Heart left ventricle (tissue), 16 donors: Measurements from ENCODE around the gene RNASE4. TPM values are rescaled to one million over a fixed set of nuclear protein-coding genes. Genes with fewer than 3 reads are reported as not detected.
A peak's percentile ranks its signal among the peaks of the same experiment; 100 is the strongest.

Experiments used
- ATAC-seq, 4 donors: fragments of 200-7000 bp; cut with Tn5 transposase; one replicate each; pipeline ENCODE4 v1.9.1; 2020 to 2022; ENCODE audit warnings: moderate library complexity in 4 of 4, mild to moderate bottlenecking in 3 of 4, moderate number of reproducible peaks in 1 of 4
- DNase-seq, 5 donors: peaks; one replicate each; pipeline ENCODE4 v3.0.0-alpha.2; 2020
- H3K27ac ChIP-seq, 12 donors: fragments of 200-600 bp; sonication (generic) in 4 of 12; one replicate each; pipeline versions ENCODE4 v1.5.0 to v1.8.0; 2016 to 2022; ENCODE audit warnings: mild to moderate bottlenecking in 2 of 12
- H3K27me3 ChIP-seq, 9 donors: fragments of 200-600 bp; sonication (generic) in 2 of 9; one replicate each; pipeline versions ENCODE4 v1.5.1 to v1.8.0; 2016 to 2022; ENCODE audit warnings: mild to moderate bottlenecking in 3 of 9
- H3K36me3 ChIP-seq, 9 donors: fragments of 200-600 bp; sonication (generic) in 2 of 9; one replicate each; pipeline versions ENCODE4 v1.5.0 to v1.8.0; 2018 to 2022; ENCODE audit warnings: mild to moderate bottlenecking in 2 of 9
- H3K4me1 ChIP-seq, 12 donors: fragments of 200-600 bp; sonication (generic) in 4 of 12; one replicate each; pipeline versions ENCODE4 v1.5.0 to v1.8.0; 2016 to 2022; ENCODE audit warnings: mild to moderate bottlenecking in 3 of 12
- H3K4me3 ChIP-seq, 12 donors: fragments of 200-600 bp; sonication (generic) in 4 of 12; one replicate each; pipeline versions ENCODE4 v1.5.0 to v1.8.0; 2017 to 2022; ENCODE audit warnings: mild to moderate bottlenecking in 9 of 12, moderate library complexity in 4 of 12
- H3K9me3 ChIP-seq, 12 donors: fragments of 200-600 bp; sonication (generic) in 4 of 12; one replicate each; pipeline versions ENCODE4 v1.5.0 to v1.8.0; 2016 to 2022; ENCODE audit warnings: mild to moderate bottlenecking in 1 of 12
- CTCF ChIP-seq, 12 donors: fragments of 200-600 bp; sonication (generic) in 4 of 12; IDR thresholded peaks; one replicate each; pipeline versions ENCODE4 v1.5.0 to v1.8.0; 2018 to 2022; ENCODE audit warnings: antibody characterized with exemption in 12 of 12, mild to moderate bottlenecking in 5 of 12
- POLR2A ChIP-seq, 2 donors: fragments of 450-650 bp; IDR thresholded peaks; one replicate each; pipeline ENCODE4 v1.6.1; 2017; ENCODE audit warnings: antibody characterized with exemption in 2 of 2, mild to moderate bottlenecking in 2 of 2, moderate library complexity in 2 of 2
- WGBS, 4 donors: extraction: QIAGEN DNeasy Blood & Tissue Kit in 2 of 4; methylation state at CpG; one replicate each; pipeline versions ENCODE4 v1.1.5 to v1.1.7; 2013 to 2018; 5-methylcytosine and 5-hydroxymethylcytosine counted together
- intact Hi-C, 10 donors: fragments of 100-400 bp; cut with DNase I; formaldehyde crosslinking; loops; one replicate each; pipeline versions ENCODE4 v1.11.1 to v1.14.2; 2022
- polyA plus RNA-seq, 2 donors: library from polyadenylated mRNA; stranded (reverse); fragments of 200-250 nt; gene quantifications; one replicate each; pipeline ENCODE4 v1.2.3, GENCODE V29; 2013
- total RNA-seq, 9 donors: library from RNA; depleted of rRNA in 2 of 9; stranded (reverse); fragments of >200 nt in 2 of 9; fragmentation: NEBNext Ultra II Directional in 3 of 9; extraction: Animal tissue kit (Norgen Biotek cat#: 25700) in 3 of 9; gene quantifications; one replicate each; pipeline versions ENCODE4 v1.1.0 to v1.2.4, GENCODE V29; 2016 to 2023
- donor health status: ischemic (EF 13 %, LVEDD 7.1; RV severe dilation, severe dysfunction).
- donor health status: healthy with polysubstance abuse.
- donor health status: DM: no; HTN: yes; CAD: no.
- donor health status: DM: no; HTN: no; CAD: no.
- donor health status: ischemic (EF 25% LVEDD 6.9; RV normal size, moderate dysfunction).
- donor health status: ischemic (EF 25% LVEDD 5.7; RV mildly dilated, moderate dysfunction).
- donor health status: healthy.
- donor health status: DM: yes; HTN: yes; CAD: no.
- donor health status: ischemic (EF 35%, LVEDD 5.7; RV mildly dilated, moderate dysfunction).
- donor health status: nonischemic (EF 11% LVEDD 7.7; RV severe dilation, severe dysfunction).
- donor health status: DM: yes; HTN: yes; CAD: no.
- donor health status: PGD.
- donor health status: ischemic (EF 29% LVEDD 5.4; RV normal size, mild dysfunction).
- donor health status: nonischemic (EF 23%, LVEDD 6.1; RV moderate dilation, normal function).

Gene RNASE4
- total and polyA plus RNA-seq, 11 donors, result 4.7 to 22.2 (median 8.2) TPM

GRCh38 chr14:20714593-20715250 lies 30.4 kb downstream of the RNASE4 start:
- peak; percentile 78 to 92 (median 87) for ATAC-seq
- 53 to 69% (median 60%) methylated on average over 4 of the region's 4 CpGs for WGBS, 4 donors
- TF ChIP-seq POLR2A (IDR thresholded peaks at IDR 0.05) (no peak), CTCF (IDR thresholded peaks at IDR 0.05) (no peak)
- no peaks in the 10 kb centered on the region for H3K36me3 ChIP-seq
- H3K27ac ChIP-seq, result peak overlapping the region in 6 of 12 donors; percentile 28 to 91 (median 60)
- no peaks in the 10 kb centered on the region for H3K9me3 ChIP-seq
- no peak overlapping the region for H3K4me3 ChIP-seq
- H3K4me1 ChIP-seq, result peaks cover 0 to 11% (median 0%) of the 10 kb centered on the region in 12 donors
- DNase-seq, result peak; percentile 65 to 87 (median 74)
- no peaks in the 10 kb centered on the region for H3K27me3 ChIP-seq
- intact Hi-C loops, result no loop called here

- ATAC-seq, result no peak
- H3K9me3 ChIP-seq, result no peaks in the 10 kb centered on the region
- 89 to 92% (median 91%) methylated on average over 4 of the region's 4 CpGs for whole genome bisulfite sequencing, 4 donors
- no peak for TF ChIP-seq POLR2A (IDR thresholded peaks at IDR 0.05)
- TF ChIP-seq CTCF (IDR thresholded peaks at IDR 0.05), result no peak
- intact Hi-C loops, result no loop called here
- H3K27ac ChIP-seq, result no peak overlapping the region
- DNase-seq, result no peak
- no peak overlapping the region for H3K4me3 ChIP-seq
- no peaks in the 10 kb centered on the region for H3K36me3 ChIP-seq
- H3K27me3 ChIP-seq, result peaks cover 0 to 10% (median 0%) of the 10 kb centered on the region in 9 donors
- H3K4me1 ChIP-seq, result peaks cover 0 to 13% (median 0%) of the 10 kb centered on the region in 12 donors
These were observed 35.4 kb downstream of the RNASE4 start for GRCh38 chr14:20719777-20720176.

GRCh38 chr14:20720741-20721140 lies 36.4 kb downstream of the RNASE4 start:
- peaks cover 0 to 10% (median 0%) of the 10 kb centered on the region in 9 donors for H3K27me3 ChIP-seq
- no peaks in the 10 kb centered on the region for H3K36me3 ChIP-seq
- TF ChIP-seq CTCF (IDR thresholded peaks at IDR 0.05), result no peak
- no peak for TF ChIP-seq POLR2A (IDR thresholded peaks at IDR 0.05)
- peaks cover 0 to 9% (median 0%) of the 10 kb centered on the region in 12 donors for H3K4me1 ChIP-seq
- no peak for DNase-seq
- H3K9me3 ChIP-seq, result no peaks in the 10 kb centered on the region
- H3K27ac ChIP-seq, result no peak overlapping the region
- WGBS, 4 donors, result 78 to 87% (median 82%) methylated on average over 6 of the region's 6 CpGs
- no peak overlapping the region for H3K4me3 ChIP-seq
- ATAC-seq, result no peak
- intact Hi-C loops, result no loop called here

- 94 to 96% (median 95%) methylated on average over 12 of the region's 12 CpGs for WGBS, 4 donors
- Histone ChIP-seq H3K4me1 (peaks cover 0 to 11% (median 0%) of the 10 kb centered on the region in 12 donors), H3K36me3 (no peaks in the 10 kb centered on the region), H3K9me3 (no peaks in the 10 kb centered on the region), H3K27ac (no peak overlapping the region), H3K27me3 (peaks cover 0 to 10% (median 0%) of the 10 kb centered on the region in 9 donors), H3K4me3 (no peak overlapping the region)
- peak in 1 of 4 donors; percentile 15 for ATAC-seq
- DNase-seq, result no peak
- intact Hi-C loops, result no loop called here
- no peak for TF ChIP-seq POLR2A (IDR thresholded peaks at IDR 0.05)
These were observed 37.7 kb downstream of the RNASE4 start for GRCh38 chr14:20722016-20722415.
